DMS53 (cell line): Measurements from ENCODE around the gene PI4KB.
"Not testable (repeated sequence)": the region's sequence is repeated elsewhere in the genome, so short reads cannot be mapped to it uniquely, and the experiment has no call there.

Source experiments
- DNase-seq: peaks from one replicate; lab custom pipeline; 2025; lab: John Stamatoyannopoulos, UW

The PI4KB gene

GRCh38 chr1:151327223-151327902 is at the start of gene PI4KB:
TSS of gene PI4KB (minus strand) at chr1:151327416. CDS start at chr1:151316481, 10,935 bp downstream.
- DNase-seq, result peak; percentile 99

- peak; percentile 31 for DNase-seq
Observed at GRCh38 chr1:151373196-151373595, 46.0 kb upstream of the PI4KB start.

- peak; percentile 95 for DNase-seq
Observed at GRCh38 chr1:151372058-151372934, 45.1 kb upstream of the PI4KB start, which contains the start of gene SELENBP1. TSS of gene SELENBP1 (minus strand) at chr1:151372705. CDS start at chr1:151372641, 64 bp downstream.

- peak; percentile 79 for DNase-seq
Observed at GRCh38 chr1:151371370-151372057, 44.3 kb upstream of the PI4KB start.

- DNase-seq, result no peak
Observed at GRCh38 chr1:151370211-151370911, 43.1 kb upstream of the PI4KB start.

DNA sequence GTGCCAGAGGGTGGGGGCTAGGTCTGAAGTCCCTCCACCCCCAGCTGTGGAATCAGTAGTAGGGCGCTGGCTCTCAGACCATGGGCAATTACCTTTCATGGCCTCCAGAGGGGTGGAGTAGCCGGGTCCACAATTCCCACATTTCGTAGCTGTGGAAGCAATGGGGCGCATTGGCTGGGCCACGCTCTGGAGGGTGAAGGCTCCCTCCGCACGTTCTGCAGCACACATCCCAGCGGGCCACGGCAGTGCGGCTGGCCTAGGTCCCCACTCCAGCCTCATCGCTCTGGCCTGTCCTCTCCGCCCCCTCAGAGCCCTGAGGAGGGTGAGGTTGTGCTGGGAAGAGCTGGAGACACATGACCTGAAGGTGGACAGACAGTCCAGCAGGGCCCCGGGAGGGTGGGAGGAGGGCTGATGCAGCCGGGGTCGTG is 42.4 kb upstream of the PI4KB start:
- no peak for DNase-seq

- no peak for DNase-seq
Observed at GRCh38 chr1:151369302-151369610, 42.0 kb upstream of the PI4KB start.

DNA sequence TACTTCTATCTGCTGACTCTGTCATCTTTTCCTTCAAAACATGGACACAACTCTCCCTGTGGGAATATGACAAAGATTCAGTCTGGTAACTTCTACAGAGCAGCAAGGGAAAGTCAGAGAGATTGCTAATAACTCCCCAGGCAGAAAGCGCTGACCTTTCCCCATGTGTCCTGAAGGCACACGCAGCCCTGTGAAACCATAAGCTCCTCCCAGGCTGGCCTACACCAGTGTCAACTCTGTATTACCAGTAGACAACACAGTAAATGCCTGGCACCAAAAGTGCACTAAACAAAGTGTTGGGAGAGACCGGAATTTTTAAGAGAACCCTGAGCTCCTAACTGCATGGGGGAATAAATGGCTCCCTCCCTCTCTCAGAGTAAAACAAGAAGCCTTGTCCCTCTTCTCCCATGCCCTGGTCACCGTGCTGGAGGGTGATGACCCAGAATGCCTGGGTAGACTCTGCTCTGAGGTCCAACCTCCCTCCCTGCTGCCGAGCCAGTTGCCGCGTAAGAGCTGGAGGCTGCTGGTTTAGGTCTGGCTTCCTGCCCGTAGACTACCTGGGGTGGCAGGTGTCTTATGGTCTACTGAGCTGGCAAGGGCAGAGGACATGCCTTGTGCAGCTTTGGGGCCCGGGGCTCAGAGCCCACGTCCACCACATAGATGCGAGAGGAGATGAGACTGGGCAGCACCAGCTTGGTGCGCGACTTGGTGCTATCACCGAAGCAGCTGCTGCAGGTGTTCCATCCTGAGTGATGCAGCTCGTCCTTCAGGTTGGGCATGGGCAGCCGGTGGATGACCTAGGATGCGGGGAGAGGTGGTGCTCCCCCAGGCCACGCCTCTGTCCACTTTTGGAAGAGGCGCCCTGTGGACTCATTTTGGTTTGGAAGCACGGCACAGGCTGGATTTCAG is 41.4 kb upstream of the PI4KB start:
- DNase-seq, result peak; percentile 19

DNA sequence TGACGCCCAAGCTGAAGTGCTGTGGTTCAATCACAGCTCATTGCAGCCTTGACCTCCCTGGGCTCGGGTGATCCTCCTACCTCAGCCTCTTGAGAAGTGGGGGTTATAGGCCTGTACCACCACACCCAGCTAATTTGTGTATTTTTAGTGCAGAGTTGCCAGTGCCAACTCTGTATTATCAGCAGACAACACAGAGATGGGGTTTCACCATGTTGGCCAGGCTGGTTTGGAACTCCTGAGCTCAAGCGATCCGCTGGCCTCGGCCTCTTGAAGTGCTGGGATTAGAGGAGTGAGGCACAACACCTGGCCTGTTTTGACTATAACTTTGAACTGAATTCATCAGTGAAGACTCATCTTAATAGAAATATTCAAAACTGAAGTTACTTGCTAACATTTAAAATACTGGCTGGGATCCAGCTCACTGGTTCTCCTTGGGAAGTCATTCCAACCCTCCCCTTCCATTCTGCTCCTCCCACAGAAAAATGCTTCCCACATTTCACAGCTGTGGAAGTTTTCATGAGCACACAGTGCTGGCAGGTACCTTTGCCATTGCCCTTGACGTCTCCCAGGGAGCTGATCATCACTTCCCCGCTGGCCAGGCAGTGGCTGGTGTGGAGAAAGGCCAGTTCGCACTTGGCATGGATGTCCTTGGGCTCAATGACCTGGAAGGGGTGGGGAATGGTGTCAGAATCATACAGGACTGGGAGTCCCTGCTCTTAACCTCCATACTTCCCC is 40.6 kb upstream of the PI4KB start:
- DNase-seq, result no peak

DNA sequence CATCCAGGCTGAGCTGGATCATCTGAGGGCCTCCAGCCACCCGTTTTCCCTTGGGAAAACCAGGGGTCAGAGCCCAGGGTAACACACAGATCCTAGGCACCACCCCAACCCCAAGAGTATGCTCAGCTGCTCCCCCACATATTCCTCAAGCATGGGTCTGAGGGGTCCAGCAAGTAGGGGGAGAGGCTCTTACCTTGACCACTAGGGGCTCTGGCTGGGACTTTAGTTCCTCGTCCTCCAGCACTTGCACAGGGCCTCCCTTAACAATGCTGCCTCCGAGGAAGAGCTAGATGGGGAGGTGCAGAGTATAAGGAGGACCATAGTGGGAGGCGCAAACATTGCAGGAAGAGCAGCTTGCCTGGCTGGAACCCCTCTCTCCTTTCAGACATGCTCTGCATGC is 37.8 kb upstream of the PI4KB start:
- no peak for DNase-seq

DNA sequence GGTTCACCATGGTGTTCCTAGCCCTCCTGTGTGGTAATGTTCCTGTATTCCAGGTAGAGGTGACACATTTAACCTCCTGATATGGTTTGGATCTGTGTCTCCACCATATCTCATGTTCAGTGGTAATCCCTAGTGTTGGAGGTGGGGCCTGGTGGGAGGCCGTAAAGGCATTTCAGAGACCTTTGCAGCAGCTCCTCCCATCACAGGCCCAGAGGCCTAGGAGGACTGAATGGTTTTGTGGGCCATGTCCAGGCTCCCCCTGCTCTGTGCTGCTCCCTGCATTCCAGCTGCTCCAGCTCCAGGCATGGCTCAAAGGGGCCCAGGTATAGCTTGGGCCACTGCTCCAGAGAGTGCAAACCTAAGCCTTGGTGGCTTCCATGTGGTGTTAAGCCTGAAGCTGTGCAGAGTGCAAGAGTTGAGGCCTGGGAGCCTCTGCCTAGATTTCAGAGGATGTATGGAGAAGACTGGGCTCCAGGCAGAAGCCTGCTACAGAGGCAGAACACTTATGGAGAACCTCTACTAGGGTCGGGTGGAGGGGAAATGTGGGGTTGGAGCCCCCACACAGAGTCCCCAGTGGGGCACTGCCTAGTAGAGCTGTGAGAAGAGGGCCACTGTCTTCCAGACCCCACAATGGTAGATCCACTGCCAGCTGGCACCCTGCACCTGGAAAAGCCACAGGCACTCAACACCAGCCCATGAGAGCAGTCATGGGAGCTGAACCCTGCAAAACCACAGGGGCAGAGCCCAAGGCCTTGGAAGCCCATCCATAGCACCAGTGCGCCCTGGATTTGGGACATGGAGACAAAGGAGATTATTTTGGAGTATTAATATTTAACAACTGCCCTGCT is 35.3 kb upstream of the PI4KB start:
- DNase-seq, result no peak

GRCh38 chr1:151361883-151362282 is 34.7 kb upstream of the PI4KB start:
- DNase-seq, result no peak

DNA sequence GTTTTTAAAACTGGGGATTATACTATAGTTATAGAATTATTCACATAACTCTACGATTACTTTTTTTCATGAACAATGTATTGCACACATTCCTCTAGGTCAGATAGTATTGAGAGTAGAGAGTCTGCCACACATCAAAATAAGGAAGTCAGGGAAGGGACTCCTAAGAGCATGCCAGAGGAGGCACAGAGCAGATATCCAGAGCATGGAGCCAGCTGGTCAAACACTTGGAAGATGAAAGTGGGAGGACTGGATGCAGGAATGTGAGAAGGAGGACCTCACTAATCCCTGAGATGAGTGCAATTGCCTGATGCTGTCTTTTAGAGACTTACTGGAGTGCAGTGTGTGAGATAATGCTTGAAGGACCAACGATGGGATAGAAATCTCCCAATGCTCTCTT is 29.5 kb upstream of the PI4KB start:
- peak; percentile 42 for DNase-seq

- peak; percentile 44 for DNase-seq
Observed at GRCh38 chr1:151352021-151352718, 25.0 kb upstream of the PI4KB start.

DNA sequence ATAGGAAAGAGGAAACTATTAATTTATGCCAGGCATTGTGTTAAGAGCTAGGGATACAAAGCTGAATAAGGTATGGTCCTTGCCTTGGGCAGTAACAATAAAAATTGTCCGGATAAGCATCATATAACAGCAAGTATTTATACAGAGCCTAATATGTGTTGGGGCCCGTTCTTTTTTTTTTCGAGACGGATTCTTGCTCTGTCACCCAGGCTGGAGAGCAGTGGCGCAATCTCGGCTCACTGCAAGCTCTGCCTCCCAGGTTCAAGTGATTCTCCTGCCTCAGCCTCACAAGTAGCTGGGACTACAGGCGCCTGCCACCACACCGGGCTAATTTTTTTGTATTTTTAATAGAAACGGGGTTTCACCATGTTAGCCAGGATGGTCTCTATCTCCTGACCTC is 23.1 kb upstream of the PI4KB start:
- DNase-seq, result not testable (repeated sequence)

DNA sequence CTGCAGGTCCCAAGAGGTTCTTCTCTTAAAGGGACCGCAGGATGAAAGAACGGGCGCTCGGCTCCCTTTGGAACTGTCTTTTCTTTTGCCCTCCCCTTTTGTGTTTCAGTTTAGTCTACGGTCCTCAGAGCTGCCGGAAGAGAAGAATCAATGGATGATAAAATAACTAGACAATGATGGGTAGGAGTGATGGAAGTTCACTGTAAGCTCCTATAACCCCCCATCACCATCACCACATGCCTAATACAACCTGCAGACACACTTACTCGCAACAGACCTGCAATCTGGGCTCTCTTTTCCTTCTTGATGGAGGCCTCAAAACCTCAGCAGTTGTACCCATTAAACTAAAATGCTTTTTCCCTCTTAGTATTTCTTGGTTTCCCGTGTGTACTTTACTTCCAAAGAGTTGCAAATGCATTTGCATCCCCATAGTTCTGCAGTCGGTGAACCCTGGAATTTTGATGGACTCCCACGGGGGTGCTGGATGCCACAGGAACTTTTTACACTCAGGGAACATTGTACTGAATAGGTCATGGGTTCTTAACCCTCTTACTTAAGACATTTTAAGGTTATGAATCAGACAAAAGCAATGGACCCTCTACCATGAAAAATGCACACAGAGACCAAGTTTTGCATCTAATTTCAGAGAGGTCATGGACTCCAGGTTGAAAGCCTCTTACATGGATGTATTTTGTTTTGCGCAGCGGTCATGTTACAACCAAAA is 20.5 kb upstream of the PI4KB start:
- DNase-seq, result no peak

DNA sequence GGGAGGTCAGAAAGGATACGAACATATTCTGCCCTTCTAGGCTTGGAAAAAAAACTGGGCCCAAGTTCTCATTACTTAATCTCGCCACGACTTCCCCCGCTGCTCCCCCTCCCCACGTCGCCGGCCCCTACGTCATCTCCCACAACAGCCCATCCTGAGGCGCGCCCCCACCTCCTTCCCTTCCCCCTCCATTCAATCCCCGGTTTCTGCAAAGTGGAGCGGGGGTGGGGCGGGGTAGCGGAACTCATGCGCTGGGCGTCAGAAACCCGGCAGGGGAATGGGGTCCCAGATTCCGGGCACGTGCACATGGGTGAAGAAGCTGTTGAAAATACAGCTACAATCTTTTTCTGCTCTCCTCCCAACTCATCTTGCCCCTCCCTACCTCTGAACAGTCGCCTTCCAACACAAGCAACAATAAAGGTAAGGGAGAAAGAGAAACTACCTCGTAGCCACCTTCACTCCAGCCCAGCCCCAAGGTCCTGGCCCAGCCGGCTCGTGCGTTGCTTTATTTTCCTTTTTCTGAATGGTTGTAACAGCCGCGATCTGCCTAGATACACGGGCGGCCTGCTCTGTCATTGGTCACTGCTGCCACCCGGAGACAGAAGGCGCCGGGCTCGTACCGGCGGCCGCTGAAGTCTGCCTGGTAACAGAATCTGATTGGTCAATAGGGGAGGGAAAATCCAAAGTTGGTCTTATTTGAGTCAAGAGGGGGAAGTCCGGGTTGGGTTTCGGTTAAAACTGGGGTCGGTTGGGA is 19.7 kb upstream of the PI4KB start, which contains the start of gene RFX5:
Gene RFX5, minus strand, starts transcription at position 484 of the 754 bp plus-strand sequence. CDS start 932 bp downstream, outside the sequence.
- DNase-seq, result peak; percentile 98
